HG03095 (cell line): ENCODE measurements around the gene RNU2-63P.
"Not testable (repeated sequence)": the region's sequence is repeated elsewhere in the genome, so short reads cannot be mapped to it uniquely, and the experiment has no call there.

Experiments
- ATAC-seq: cut with Tn5 transposase; IDR thresholded peaks from one replicate; pipeline ENCODE4 v1.9.1; 2021; ENCODE audit warnings: moderate library complexity; ENCODE audit not compliant: unreplicated experiment

The RNU2-63P gene

DNA sequence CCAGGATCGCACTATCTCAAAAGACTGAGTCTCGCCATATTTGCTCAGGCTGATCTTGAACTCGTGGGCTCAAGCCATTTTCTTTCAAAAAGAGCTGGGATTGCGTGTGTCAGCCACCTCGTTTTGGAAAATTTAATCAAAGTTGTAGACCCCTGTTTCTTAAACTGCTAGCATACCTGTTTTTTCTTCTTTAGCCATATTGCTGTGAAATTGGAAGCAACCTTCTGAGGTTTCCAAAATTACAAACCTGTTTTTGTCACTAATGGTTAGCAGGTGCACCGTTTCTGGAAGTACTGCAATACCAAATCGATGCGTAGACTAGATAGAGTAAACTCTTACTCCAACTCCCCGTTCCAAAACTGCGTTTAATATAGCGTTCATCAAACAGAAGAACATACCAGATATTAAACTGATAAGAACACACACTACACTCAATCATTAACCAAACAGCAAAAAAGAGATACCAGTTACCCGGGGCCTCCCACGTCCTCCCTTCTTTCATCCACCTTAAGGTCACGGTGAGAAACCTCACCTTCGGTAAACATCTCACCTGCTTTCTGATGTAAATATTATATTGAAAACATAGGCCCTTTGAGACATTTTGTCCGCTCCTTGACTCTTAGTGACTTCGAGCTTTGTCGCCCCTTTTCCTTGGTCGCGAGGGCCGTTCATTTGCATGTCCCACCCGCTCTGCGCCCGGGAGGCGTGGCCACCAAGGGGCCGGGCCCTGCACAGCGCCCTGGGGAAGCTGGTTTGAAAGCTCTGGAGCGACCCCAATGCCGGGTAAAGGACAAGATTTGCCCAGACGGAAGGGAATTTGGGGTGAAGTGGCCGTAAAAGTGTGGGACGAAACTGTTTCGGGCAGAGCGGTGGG is at the start of gene RNU2-63P:
Gene RNU2-63P (minus strand): TSS at position 462 of the 874 bp plus-strand sequence.
- ATAC-seq, result peak; percentile 81

DNA sequence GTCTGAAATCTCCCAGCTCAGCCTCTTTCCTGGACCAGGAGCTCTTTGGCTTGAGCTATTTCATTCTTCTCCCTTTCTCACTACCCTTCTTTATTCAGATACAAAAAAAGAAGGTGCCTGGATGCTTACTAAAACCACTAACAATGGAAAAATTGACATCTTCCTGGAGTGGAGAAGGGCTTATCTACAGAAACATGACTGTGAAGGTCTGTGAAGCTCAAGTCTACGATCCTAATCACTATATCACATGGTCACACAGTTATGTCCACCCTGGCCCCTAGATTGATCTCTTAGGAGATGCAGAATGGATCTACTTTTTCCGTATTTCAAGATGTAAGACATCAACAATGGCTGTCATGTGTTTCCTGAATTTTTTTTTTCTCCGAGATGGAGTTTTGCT is 44.9 kb upstream of the RNU2-63P start:
- no peak for ATAC-seq

DNA sequence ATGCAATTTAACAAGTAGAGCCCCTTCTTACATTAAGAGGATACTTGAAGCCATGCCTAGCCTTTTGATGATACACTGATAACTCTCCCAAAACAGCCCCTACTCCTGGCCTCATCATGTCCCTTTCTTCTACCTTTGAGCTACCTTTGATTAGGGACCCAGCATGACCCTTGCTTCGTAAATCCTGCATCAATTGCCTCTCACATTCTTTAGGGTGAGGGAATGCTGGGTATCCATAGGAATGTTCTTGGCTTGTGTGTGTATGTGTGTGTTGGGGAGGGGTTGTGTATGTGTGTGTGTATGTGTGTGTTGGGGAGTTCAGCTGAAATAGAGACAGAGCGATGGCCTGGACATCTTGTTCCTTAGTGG is 44.5 kb upstream of the RNU2-63P start:
- ATAC-seq, result no peak

DNA sequence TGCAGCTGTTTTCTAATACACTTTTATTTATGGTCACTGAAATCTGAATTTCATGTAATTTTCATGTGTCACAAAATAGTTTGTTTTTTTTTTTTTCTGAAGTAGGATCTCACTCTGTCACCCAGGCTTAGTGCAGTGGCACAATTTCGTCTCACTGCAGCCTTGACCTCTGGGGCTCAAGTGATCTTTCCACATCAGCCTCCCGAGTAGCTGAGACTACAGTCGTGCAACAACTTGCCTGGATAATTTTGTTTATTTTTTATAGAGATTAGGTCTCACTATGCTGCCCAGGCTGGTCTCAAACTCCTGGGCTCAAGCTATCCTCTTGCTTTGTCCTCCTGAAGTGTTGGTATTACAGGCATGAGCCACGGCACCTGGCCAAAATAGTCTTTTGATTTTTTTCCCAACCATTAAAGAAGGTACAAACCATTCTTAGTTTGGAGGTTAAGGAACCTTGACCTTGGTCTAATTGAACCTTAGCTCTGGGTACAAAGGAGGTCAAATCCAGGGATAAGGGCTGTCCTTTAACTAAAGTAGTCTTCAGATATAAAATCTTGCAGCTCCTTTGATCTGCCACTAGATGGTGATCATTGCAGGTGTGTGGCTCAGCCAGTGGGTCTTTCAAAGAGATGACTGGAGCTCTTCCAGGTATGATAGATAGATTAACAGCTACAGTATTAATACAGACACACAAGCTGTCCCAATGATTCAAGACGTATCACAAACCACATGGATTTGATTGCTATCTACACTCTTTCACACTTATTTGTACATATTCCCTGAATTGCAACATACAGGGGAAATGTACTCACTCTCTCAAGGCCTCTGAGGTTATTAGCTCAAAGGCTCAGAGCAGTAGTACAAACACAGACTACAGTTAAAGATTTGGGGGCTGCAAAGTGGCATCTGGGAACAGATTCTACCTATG is 43.9 kb upstream of the RNU2-63P start:
- ATAC-seq, result no peak

DNA sequence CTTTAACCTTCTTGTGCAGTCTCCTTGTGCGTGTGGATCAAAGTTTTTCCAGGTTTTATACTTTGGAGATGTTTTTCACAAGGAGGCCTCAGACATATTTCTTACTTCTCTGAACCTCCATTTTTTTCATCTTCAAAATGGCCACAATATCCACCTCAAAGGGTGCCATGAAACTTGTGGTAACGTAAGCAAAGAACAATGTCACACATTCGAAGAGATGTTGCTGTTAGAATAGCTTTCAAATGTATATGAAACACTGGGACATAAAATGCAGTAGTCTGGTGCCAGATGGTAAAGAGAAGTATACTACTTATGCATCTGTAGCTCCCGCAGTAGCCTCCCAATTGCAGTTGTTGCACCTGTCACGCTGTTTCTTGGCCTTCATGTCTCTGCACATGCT is 41.8 kb upstream of the RNU2-63P start:
- ATAC-seq, result no peak

DNA sequence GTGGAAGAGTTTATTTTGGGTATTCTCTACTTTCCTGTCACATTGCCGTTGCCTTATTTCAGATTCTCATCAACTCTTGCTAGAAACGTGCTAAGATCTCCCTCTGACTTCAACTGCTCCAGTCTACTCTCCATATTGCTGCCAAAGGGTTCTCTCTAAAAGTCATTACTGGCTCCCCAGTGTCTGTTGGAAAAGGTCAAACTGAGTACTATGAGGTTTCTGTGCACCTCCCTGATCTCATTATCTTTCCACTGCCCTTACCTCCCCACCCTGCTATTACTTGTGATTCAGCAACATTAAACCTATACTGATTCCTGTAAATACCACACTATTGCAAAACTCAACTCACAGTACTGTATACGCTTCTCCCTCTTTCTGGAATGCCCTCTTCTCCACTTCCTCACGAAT is 41.1 kb upstream of the RNU2-63P start:
- no peak for ATAC-seq

DNA sequence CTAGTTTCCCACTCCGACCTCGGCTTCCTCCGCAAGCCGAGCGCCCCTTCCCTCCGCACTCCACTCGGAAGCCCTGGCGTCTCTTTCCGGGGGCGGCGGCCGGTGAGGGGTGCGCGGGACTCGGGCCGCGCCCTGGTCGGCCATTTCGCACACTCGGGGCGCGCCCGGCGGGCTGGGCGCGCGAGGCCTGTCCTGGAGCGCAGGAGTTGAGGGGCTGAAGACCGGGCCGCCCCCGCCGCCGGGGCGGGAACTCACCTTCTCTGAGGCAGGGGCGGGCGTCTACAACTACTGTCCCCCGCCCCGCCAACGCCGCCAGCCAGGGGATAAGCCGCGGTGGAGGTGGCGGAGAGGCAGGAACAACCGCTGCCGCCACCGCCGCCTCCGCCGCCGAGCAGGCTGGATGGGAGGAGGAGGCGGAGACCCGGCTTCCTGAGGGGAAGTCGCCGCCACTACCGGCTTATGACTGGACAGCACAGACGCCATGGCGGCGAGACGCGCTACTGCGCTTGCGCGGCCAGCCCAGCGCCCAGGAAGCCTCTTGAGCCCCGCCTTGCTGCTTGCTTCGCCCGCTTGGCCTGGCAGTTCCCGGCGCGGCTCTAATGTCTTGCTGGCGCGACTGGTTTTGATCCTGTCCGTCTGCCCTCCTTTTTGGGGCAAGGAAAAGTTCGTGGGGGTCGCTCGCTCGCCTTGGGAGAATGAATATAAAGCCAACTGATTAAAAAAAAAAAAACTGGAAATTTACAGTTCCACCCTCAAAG is 39.2 kb upstream of the RNU2-63P start, which contains the start of gene KRCC1:
Gene KRCC1 (minus strand): TSS at position 413 of the 758 bp plus-strand sequence. CDS start 27,220 bp downstream, outside the sequence.
- ATAC-seq, result peak; percentile 92

DNA sequence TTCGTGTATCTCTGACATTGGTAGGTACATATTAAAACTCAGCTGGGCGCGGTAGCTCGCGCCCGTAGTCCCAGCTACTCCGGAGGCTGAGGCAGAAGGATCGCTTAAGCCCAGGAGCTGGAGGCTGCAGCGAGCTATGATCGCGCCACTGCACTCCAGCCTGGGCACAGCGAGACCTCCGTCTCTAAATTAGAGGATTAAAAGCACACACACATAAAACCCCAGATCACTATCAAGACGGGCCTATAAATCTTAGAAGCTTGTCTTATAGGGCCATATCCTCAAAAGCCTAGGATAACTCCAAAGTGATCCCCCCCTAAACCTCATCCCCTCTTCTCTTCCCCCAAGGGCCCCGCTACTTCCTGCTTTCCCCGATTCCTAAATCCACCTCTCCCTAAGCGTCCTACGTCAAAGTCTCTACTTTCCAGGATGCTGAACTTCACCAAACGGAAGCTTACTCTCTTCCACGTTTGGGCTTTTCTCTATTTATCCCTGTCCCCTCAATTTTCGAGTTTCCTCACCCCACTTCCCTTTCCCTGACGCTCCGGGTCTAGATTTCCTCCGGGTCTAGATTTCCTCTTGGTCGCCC is 38.5 kb upstream of the RNU2-63P start:
- no peak for ATAC-seq

DNA sequence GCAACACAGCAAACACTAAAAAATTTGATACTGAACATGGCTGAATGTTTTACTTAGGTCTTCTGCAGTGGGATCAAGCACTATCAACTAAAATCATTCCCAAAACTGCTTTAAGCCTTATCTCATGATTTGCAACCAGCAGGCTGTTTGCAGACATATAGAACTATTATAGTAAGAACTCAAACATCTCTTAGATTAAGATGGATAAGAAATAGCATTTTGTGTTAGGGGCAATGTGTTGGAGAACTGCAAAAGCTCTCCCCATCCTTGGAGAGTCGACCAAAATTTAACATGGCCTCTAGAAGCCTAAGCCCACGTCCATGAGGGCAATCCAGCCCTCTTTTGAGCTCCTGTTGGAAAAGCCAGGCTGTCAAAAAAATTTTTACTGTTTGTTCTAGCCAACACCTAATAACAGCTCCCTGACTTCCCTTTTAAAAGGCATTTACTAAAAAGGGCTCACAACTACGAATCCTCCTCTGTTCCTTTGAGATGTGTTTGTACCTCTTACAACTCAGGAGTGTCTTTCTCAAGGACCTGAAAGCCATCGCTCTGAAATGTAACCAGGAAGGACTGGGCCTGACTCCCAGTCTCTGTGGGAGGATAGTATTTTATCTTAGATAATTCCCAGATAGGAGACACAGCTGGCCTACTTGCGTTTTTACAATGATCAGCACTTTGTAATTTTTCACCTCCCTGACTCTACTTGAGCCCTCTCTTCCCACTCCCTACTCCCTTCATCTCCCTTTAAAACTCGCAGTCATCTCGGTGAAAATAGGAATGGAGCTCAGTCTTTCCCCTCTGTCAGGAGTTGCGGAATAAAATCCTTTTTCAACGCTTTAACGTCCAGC is 37.8 kb upstream of the RNU2-63P start:
- ATAC-seq, result no peak

DNA sequence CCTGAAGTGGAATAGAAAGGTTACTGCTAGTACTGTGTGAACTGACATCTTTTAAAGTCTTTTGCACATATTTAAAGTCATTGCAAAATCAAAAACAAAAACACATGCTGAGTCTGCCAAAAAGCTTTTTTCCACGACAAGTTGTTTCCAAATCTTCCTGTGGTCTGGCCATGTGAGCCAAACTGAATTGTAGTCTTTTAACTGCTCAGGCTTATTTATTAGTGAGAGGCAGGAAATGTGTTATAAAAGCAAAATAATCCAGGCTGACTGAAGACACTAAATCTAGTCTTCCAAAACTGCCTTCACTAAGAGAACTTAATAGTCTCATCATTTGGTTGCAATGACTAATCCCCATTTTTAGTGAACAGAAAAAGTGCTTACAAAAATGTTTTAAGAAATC is 36.9 kb upstream of the RNU2-63P start:
- no peak for ATAC-seq

DNA sequence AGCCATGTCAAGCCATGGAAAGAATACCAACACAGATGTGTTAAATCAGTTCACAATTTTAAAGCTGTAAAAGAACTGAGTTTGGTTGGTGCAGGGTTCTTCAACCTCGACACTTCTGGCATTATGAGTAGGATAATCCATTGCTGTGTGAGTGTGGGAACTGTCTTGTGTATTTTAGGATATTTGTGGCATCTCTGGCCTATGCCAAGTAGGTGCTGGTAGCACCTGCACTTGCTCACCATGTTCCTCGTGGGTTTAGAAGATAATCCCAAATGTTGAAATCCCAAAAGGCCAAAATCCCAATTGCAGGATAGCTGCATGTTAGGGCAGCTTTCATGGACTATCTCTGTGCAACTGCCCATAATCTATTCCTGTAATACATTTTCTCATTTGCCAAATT is 35.4 kb upstream of the RNU2-63P start:
- no peak for ATAC-seq

DNA sequence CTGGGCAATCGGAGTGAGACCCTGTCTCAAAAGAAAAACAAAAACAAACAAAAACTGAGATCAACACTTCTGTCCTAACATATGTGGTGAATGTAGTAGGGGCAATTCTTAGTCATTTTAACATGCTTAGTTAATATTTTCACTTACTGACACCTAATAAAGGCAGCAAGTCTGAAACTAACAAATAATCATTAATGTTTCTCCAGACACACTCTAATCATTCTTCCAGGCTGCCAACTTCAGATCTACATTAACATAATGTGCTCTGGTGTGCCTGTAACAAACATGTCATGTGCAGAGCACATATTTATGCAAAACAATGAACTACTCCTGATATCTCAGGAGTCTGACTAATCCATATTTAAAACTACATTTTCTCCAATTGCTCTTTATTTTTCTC is 33.3 kb upstream of the RNU2-63P start:
- no peak for ATAC-seq

DNA sequence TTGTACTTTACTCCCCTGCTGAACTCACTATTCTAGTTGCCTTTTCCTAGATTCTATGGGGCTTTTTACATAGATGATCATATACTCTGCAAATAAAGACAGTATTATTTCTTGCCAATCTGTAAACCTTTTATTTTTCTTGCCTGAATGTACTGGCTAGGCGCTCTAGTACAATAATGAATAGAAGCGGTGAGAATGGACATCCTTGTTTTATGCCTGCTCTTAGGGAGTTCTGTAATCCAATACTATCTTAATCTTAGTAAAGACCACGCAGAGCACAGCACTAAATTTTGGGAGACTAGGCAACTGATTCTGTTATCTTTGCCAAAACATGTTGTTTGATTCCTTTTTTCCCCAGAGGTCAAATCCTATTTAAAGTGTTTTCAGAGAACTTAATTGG is 32.2 kb upstream of the RNU2-63P start:
- ATAC-seq, result no peak

DNA sequence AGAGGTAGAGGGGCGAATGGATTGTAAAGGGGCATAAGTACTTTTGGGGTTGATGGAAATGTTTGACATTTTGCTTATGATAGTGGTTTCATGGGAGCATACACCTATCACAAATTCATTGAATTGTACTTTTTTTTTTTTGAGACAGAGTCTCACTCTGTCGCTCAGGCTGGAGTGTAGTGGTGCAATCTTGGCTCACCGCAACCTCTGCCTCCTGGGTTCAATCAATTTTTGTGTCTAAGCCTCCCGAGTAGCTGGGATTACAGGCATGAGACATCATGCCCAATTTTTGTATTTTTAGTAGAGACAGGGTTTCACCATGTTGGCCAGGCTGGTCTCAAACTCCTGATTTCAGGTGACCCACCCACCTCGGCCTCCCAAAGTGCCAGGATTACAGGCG is 29.2 kb upstream of the RNU2-63P start:
- not testable (repeated sequence) for ATAC-seq

DNA sequence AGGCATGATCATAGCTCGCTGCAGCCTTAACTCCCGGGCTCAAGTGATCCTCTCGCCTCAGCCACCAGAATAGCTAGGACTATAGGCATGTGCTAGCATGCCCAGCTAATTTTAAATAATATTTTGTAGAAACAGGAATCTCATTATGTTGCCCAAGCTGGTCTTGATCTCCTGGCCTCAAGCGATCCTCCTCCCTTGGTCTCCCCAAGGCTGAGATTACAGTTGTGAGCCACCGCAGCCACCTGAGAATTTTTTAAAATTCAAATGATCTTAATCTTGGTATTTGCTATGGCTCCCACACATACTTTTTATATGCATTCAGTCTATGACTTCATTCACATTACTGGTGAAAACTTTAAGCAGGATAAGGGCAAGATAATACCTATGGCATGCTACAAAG is 26.1 kb upstream of the RNU2-63P start:
- ATAC-seq, result no peak

DNA sequence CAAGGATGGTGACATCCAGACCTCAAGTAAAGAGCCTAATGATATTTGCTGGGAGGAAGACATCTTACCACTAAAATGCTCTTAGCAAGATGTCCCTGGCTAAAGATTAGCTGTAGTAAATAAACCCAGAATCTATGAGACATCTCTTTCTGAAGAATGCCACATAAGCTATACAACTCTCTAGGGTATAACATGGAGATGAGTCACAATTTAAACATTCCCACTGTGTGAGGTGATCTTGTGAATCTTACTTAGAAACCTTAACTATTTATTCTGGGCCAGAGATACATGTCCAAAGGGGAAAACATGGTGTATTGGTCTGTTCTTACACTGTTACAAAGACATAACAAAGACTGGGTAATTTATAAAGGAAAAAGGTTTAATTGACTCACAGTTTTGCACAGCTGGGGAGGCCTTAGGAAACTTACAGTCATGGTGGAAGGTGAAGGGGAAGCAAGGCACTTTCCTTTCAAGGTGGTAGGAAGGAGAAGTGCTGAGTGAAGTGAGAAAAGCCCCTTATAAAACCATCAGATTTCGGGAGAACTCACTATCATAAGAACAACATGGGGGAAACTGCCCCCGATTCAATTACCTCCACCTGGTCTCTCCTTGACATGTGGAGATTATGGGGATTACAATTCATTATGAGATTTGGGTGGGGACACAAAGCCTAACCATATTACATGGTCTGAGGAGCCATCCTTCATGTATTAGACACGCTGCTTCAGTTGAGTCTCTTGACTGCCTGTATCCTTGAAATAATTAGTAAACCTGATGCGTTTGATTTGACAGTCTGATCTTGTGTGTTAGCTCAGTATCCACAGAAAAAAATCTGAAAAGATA is 22.1 kb upstream of the RNU2-63P start:
- ATAC-seq, result no peak

DNA sequence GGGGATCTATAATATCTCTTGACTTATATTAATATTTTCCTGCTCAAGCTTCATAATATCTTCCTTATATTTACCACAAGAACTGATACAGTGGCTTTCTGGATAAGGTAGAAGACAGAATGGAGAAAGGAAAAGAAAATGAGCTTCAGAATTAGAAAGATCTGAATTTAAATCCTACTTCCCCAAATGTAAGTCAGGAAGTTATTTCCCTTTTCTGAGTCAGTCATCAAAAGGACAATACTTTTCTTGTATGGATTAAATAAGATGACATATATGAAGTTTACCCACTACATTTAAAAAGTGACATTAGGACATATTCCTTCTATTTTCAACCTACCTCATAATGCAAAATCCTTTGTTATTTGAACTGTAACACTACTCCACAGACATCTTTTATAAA is 20.3 kb upstream of the RNU2-63P start:
- ATAC-seq, result no peak

DNA sequence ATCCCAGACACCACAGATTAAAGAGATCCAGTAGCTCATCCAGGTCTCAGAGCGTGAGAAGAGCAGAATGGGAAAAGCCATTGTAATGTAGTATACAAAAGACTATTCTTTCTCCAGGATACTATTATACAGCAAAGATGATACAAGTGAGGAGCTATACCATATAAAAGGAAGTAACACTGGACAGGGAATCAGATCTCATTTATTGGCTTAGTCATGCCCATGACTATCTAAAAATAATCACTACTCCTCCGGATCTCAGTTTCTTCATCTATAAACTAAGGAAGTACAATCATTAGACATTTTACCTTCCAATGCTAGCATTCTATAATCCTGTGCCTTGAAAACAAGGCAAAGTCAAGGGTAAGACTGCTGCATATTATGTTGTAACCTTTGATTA is 19.8 kb upstream of the RNU2-63P start:
- ATAC-seq, result no peak
